Mesenchymal stem cell (in vitro differentiated cells and primary cell): Measurements from ENCODE around the gene CYP19A1.

Experiments used
- DNase-seq: peaks from one replicate; pipeline ENCODE4 v3.0.0-alpha.2; 2013
- H2AFZ ChIP-seq: one replicate; pipeline ENCODE4 v1.6.1; 2013; ENCODE audit warnings: low read depth, mild to moderate bottlenecking, control low read depth, inconsistent platforms, low read length, moderate library complexity
- H2AK5ac ChIP-seq: 2 replicates; pipeline ENCODE4 v1.6.1; 2013; ENCODE audit warnings: low read length, moderate library complexity, mild to moderate bottlenecking, inconsistent platforms; ENCODE audit not compliant: severe bottlenecking
- H2BK120ac ChIP-seq: one replicate; pipeline ENCODE4 v1.6.1; 2013; ENCODE audit warnings: low read depth, mild to moderate bottlenecking, inconsistent platforms, low read length, moderate library complexity
- H2BK12ac ChIP-seq, 2 experiments: one replicate each; pipeline ENCODE4 v1.6.1; 2013; ENCODE audit warnings: inconsistent platforms in 2 of 2, low read length in 2 of 2, mild to moderate bottlenecking in 2 of 2, moderate library complexity in 2 of 2, control low read depth in 1 of 2
- H2BK15ac ChIP-seq: one replicate; pipeline ENCODE4 v1.6.1; 2013; ENCODE audit warnings: mild to moderate bottlenecking, low read depth, inconsistent platforms; ENCODE audit not compliant: poor library complexity, severe bottlenecking
- H2BK5ac ChIP-seq: 2 replicates; pipeline ENCODE4 v1.6.1; 2013; ENCODE audit warnings: low read depth, mild to moderate bottlenecking, low read length, control low read depth, inconsistent platforms; ENCODE audit not compliant: poor library complexity, severe bottlenecking
- H3K14ac ChIP-seq, 2 experiments: one replicate each; pipeline ENCODE4 v1.6.1; 2013; ENCODE audit warnings: inconsistent platforms in 2 of 2, low read length in 2 of 2, control low read depth in 1 of 2, mild to moderate bottlenecking in 1 of 2, moderate library complexity in 1 of 2
- H3K18ac ChIP-seq, 2 experiments: one replicate each; pipeline ENCODE4 v1.6.1; 2013; ENCODE audit warnings: inconsistent platforms in 2 of 2, low read length in 2 of 2, control low read depth in 1 of 2, low read depth in 1 of 2, mild to moderate bottlenecking in 1 of 2
- H3K23ac ChIP-seq, 2 experiments: one replicate each; pipeline ENCODE4 v1.6.1; 2013; ENCODE audit warnings: inconsistent platforms in 2 of 2, low read length in 2 of 2, mild to moderate bottlenecking in 2 of 2, moderate library complexity in 2 of 2, control low read depth in 1 of 2
- H3K27ac ChIP-seq: 2 replicates; pipeline ENCODE4 v1.5.1; 2013; ENCODE audit warnings: mild to moderate bottlenecking, moderate library complexity, low read length, control low read depth, inconsistent platforms; ENCODE audit not compliant: poor library complexity, severe bottlenecking
- H3K27me3 ChIP-seq, 2 experiments: 2 replicates each; pipeline versions ENCODE4 v1.6.1 to v1.7.0; 2013; ENCODE audit warnings: low read length in 2 of 2, mild to moderate bottlenecking in 2 of 2, moderate library complexity in 2 of 2, control low read depth in 1 of 2, inconsistent platforms in 1 of 2; ENCODE audit not compliant: control insufficient read depth in 1 of 2, insufficient read depth in 1 of 2
- H3K36me3 ChIP-seq, 2 experiments: 2 replicates each; pipeline versions ENCODE4 v1.6.1 to v1.7.0; 2013; ENCODE audit warnings: low read length in 2 of 2, control low read depth in 1 of 2, inconsistent platforms in 1 of 2, low read depth in 1 of 2, mild to moderate bottlenecking in 1 of 2; ENCODE audit not compliant: insufficient read depth in 2 of 2, control insufficient read depth in 1 of 2
- H3K4ac ChIP-seq, 2 experiments: one replicate each; pipeline ENCODE4 v1.6.1; 2013; ENCODE audit warnings: inconsistent platforms in 2 of 2, low read length in 2 of 2, mild to moderate bottlenecking in 2 of 2, moderate library complexity in 2 of 2, control low read depth in 1 of 2, low read depth in 1 of 2
- H3K4me1 ChIP-seq: 2 replicates; pipeline ENCODE4 v1.6.1; 2013; ENCODE audit warnings: low read depth, low read length, control low read depth; ENCODE audit not compliant: control insufficient read depth, insufficient read depth
- H3K4me2 ChIP-seq: 2 replicates; pipeline ENCODE4 v1.6.1; 2013; ENCODE audit warnings: low read length, mild to moderate bottlenecking, inconsistent platforms; ENCODE audit not compliant: poor library complexity, severe bottlenecking
- H3K4me3 ChIP-seq, 2 experiments: 2 replicates each; pipeline versions ENCODE4 v1.5.1 to v1.7.0; 2013; ENCODE audit warnings: low read length in 2 of 2, mild to moderate bottlenecking in 2 of 2, control low read depth in 1 of 2, low read depth in 1 of 2; ENCODE audit not compliant: insufficient read depth in 1 of 2
- H3K79me1 ChIP-seq: replicated peaks from 2 replicates; pipeline ENCODE4 v1.6.1; 2013; ENCODE audit warnings: mild to moderate bottlenecking, control low read depth, low read length, inconsistent platforms; ENCODE audit not compliant: poor library complexity, severe bottlenecking
- H3K9ac ChIP-seq: 2 replicates; pipeline ENCODE4 v1.7.0; 2013; ENCODE audit warnings: mild to moderate bottlenecking, low read length, moderate library complexity
- H3K9me3 ChIP-seq: 2 replicates; pipeline ENCODE4 v1.7.0; 2013; ENCODE audit warnings: mild to moderate bottlenecking, low read length; ENCODE audit not compliant: control insufficient read depth
- H4K8ac ChIP-seq: one replicate; pipeline ENCODE4 v1.6.1; 2013; ENCODE audit warnings: inconsistent platforms, mild to moderate bottlenecking, low read length, moderate library complexity
- H4K91ac ChIP-seq: one replicate; pipeline ENCODE4 v1.6.1; 2013; ENCODE audit warnings: mild to moderate bottlenecking, low read length, inconsistent platforms
- WGBS: methylation state at CpG from one replicate; pipeline ENCODE4 v1.1.7; 2013; ENCODE audit warnings: mixed read lengths; 5-methylcytosine and 5-hydroxymethylcytosine counted together

The CYP19A1 gene

DNA sequence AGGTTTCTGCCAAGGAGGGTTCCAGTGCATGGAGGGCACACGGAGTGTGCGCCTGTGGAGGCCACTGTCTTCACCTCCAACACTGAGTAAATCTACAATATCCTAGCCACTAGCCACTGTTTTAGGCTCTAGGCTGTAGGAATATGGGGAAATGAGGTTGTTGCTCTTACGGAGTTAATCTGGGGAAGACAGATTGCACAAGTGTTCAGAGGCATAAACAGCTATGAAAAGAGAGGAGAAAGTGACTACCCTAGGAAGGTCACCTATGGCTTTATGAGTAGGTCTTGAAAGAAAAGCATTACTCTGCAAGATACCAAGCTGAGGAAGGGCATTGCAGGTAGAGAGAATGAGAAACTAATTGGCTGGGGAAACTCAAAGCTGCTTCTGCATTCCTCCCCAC, 85.7 kb downstream of the CYP19A1 start:
- Histone ChIP-seq H2BK12ac (no peak overlapping the region), H3K4me3 (no peak overlapping the region), H3K9ac (no peak overlapping the region), H3K14ac (no peak overlapping the region), H3K27me3 (peaks cover under 1 to 41% of the 10 kb centered on the region in 2 experiments), H4K8ac (no peak overlapping the region), H3K23ac (no peak overlapping the region), H3K79me1 (no peaks in the 10 kb centered on the region), H2BK15ac (no peak overlapping the region), H2BK120ac (no peak overlapping the region), H2AK5ac (no peak overlapping the region), H3K4me2 (no peak overlapping the region), H3K9me3 (no peaks in the 10 kb centered on the region), H2BK5ac (no peak overlapping the region), H2AFZ (no peak overlapping the region), H3K4ac (no peak overlapping the region), H4K91ac (no peak overlapping the region), H3K18ac (no peak overlapping the region), H3K36me3 (no peaks in the 10 kb centered on the region), H3K27ac (no peak overlapping the region), H3K4me1 (no peaks in the 10 kb centered on the region)
- 96% methylated on average over 3 of the region's 3 CpGs for WGBS
- DNase-seq: no peak

GRCh38 chr15:51251556-51251955, 86.8 kb downstream of the CYP19A1 start:
- Histone ChIP-seq H4K91ac (no peak overlapping the region), H3K9me3 (no peaks in the 10 kb centered on the region), H2BK120ac (no peak overlapping the region), H2BK5ac (no peak overlapping the region), H2BK12ac (no peak overlapping the region), H2AK5ac (no peak overlapping the region), H2BK15ac (no peak overlapping the region), H3K4ac (no peak overlapping the region), H3K14ac (no peak overlapping the region), H3K27ac (no peak overlapping the region), H3K4me1 (no peaks in the 10 kb centered on the region), H3K9ac (no peak overlapping the region), H3K4me3 (no peak overlapping the region), H3K23ac (no peak overlapping the region), H2AFZ (no peak overlapping the region), H3K18ac (no peak overlapping the region), H3K36me3 (no peaks in the 10 kb centered on the region), H4K8ac (no peak overlapping the region), H3K4me2 (no peak overlapping the region), H3K79me1 (no peaks in the 10 kb centered on the region), H3K27me3 (peaks cover 0 to 34% of the 10 kb centered on the region in 2 experiments)
- DNase-seq: no peak
- 11% methylated on average over 1 of the region's 1 CpG for WGBS

DNA sequence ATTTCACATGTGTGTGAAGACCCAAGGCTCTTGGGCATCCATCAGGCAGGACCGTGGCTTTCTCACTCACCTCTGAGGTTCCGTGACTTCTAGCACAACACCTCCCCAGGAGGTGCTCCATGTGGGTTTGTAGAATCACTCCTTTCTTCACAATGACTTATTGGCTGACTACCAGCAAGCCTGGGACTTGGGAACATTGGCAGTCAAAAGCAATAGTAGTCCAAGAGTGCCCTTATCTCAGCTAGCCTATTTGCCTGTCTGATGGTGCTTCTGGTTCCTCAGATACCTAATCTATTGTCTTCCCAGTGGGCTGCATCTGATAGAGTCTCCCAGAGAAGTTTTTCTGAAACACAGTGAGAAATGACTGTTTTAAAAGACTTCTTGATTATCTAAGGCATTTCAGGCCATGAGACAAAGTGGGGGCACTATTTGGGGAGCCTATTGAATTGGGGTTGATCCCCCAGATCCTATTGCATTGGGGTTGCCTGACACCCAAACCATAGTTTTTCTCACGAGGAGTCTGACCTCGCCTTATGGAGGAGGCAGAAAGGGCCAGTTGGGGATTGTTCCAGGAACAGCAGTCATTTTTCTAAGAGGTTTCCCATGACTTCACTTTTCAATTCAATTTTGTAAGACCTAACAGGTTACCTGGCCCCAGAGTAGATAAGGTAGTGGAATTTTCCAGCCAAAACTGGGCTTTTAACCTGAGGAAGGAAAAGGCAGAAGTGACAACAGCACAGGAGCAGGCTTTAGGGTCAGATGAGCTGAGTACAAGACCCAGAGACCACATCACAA, 88.0 kb downstream of the CYP19A1 start:
- Histone ChIP-seq H2AK5ac (no peak overlapping the region), H3K27me3 (peaks cover 0 to 28% of the 10 kb centered on the region in 2 experiments), H3K4ac (no peak overlapping the region), H2BK120ac (no peak overlapping the region), H3K79me1 (no peaks in the 10 kb centered on the region), H2BK5ac (no peak overlapping the region), H3K14ac (no peak overlapping the region), H3K18ac (no peak overlapping the region), H2BK12ac (no peak overlapping the region), H2BK15ac (no peak overlapping the region), H3K27ac (no peak overlapping the region), H2AFZ (no peak overlapping the region), H3K4me1 (no peaks in the 10 kb centered on the region), H4K8ac (no peak overlapping the region), H3K9me3 (no peaks in the 10 kb centered on the region), H4K91ac (no peak overlapping the region), H3K9ac (no peak overlapping the region), H3K4me2 (no peak overlapping the region), H3K36me3 (no peaks in the 10 kb centered on the region), H3K23ac (no peak overlapping the region), H3K4me3 (no peak overlapping the region)
- 70% methylated on average over 4 of the region's 4 CpGs for WGBS
- DNase-seq: no peak

DNA sequence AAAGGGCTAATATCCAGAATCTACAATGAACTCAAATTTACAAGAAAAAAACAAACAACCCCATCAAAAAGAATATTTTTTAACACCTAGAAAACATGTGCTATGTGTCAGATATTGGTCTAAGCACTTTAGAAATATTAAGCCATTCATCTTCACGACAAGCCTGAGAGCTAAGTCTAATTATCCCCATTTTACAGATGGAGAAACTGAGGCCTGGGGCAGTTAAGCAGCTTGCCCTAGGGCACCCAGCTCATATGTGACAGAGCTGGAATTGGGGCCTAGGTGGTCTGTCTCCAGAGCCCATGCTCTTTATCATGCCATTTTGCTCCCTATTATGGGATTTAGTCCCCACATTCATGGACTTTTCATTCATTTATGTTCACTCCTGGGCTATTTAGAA, 92.8 kb downstream of the CYP19A1 start:
- no peaks in the 10 kb centered on the region for H3K4me1 ChIP-seq
- H3K79me1 ChIP-seq: no peaks in the 10 kb centered on the region
- no peak overlapping the region for H2BK5ac ChIP-seq
- peaks cover 0 to 35% of the 10 kb centered on the region in 2 experiments for H3K27me3 ChIP-seq
- H3K23ac ChIP-seq: no peak overlapping the region
- no peak overlapping the region for H4K91ac ChIP-seq
- no peak overlapping the region for H2AFZ ChIP-seq
- no peaks in the 10 kb centered on the region for H3K36me3 ChIP-seq
- no peak overlapping the region for H2AK5ac ChIP-seq
- no peak overlapping the region for H3K4me2 ChIP-seq
- 90% methylated on average over 1 of the region's 1 CpG for WGBS
- no peaks in the 10 kb centered on the region for H3K9me3 ChIP-seq
- no peak overlapping the region for H3K27ac ChIP-seq
- H3K4me3 ChIP-seq: no peak overlapping the region
- H3K18ac ChIP-seq: no peak overlapping the region
- H2BK120ac ChIP-seq: no peak overlapping the region
- H3K4ac ChIP-seq: no peak overlapping the region
- DNase-seq: no peak
- H3K14ac ChIP-seq: no peak overlapping the region
- no peak overlapping the region for H2BK15ac ChIP-seq
- no peak overlapping the region for H3K9ac ChIP-seq
- no peak overlapping the region for H2BK12ac ChIP-seq
- no peak overlapping the region for H4K8ac ChIP-seq
